ENCODE results near the gene ZBTB45. TPM values are rescaled to one million over a fixed set of nuclear protein-coding genes. Genes with fewer than 3 reads are reported as not detected.

Gene ZBTB45
- total RNA-seq, 1 experiment from 2014 or later: 19.6 TPM

GRCh38 chr19:58480831-58481230 is 38.8 kb downstream of the ZBTB45 start:
- no peak for TF ChIP-seq CTCF (IDR thresholded peaks at IDR 0.05; ENCODE audit: unreplicated experiment)
- no peaks in the 10 kb centered on the region for H3K27me3 Mint-ChIP-seq (ENCODE audit: unreplicated experiment)
- BruUV-seq (replicated peaks): no TSS peak
- CTCF ChIA-PET: no interaction called here
- peaks cover 32% of the 10 kb centered on the region for H3K36me3 Mint-ChIP-seq (ENCODE audit: insufficient read depth, unreplicated experiment)
- no peaks in the 10 kb centered on the region for H3K9me3 Mint-ChIP-seq (ENCODE audit: low read depth, unreplicated experiment)
- no peak overlapping the region for H3K27ac Mint-ChIP-seq (ENCODE audit: unreplicated experiment)
- H3K4me1 Mint-ChIP-seq (ENCODE audit: low read depth, unreplicated experiment): peaks cover 9% of the 10 kb centered on the region
- no peak for DNase-seq
- intact Hi-C loops (cut with micrococcal nuclease; ENCODE audit: unreplicated experiment): no loop called here
- no peak overlapping the region for H3K4me3 Mint-ChIP-seq (ENCODE audit: low read depth, unreplicated experiment)

DNA sequence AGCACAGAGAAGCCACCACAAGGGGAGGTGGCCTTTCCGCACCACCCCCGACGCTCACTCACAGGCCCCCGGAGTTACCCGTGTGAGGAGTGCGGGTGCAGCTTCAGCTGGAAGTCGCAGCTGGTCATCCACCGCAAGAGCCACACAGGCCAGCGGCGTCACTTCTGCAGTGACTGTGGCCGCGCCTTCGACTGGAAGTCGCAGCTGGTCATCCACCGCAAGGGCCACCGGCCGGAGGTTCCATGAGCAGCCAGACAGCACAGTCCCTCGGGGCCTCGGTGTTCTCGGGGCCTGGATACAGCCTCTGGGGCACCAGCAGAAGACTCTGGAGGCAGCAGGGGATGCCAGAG is 39.2 kb downstream of the ZBTB45 start:
- Mint-ChIP-seq H3K27ac (ENCODE audit: unreplicated experiment) (no peak overlapping the region), H3K9me3 (ENCODE audit: low read depth, unreplicated experiment) (no peaks in the 10 kb centered on the region), H3K4me1 (ENCODE audit: low read depth, unreplicated experiment) (peaks cover 9% of the 10 kb centered on the region), H3K27me3 (ENCODE audit: unreplicated experiment) (no peaks in the 10 kb centered on the region), H3K36me3 (ENCODE audit: insufficient read depth, unreplicated experiment) (peaks cover 36% of the 10 kb centered on the region), H3K4me3 (ENCODE audit: low read depth, unreplicated experiment) (no peak overlapping the region)
- intact Hi-C loops (cut with micrococcal nuclease; ENCODE audit: unreplicated experiment): no loop called here
- DNase-seq: no peak
- CTCF ChIA-PET: no interaction called here
- BruUV-seq (replicated peaks): no TSS peak
- no peak for TF ChIP-seq CTCF (IDR thresholded peaks at IDR 0.05; ENCODE audit: unreplicated experiment)

GRCh38 chr19:58479736-58480480 is 39.7 kb downstream of the ZBTB45 start:
- no TSS peak for BruUV-seq (replicated peaks)
- intact Hi-C loops (cut with micrococcal nuclease; ENCODE audit: unreplicated experiment): no loop called here
- no peak for TF ChIP-seq CTCF (IDR thresholded peaks at IDR 0.05; ENCODE audit: unreplicated experiment)
- Mint-ChIP-seq H3K27ac (ENCODE audit: unreplicated experiment) (no peak overlapping the region), H3K36me3 (ENCODE audit: insufficient read depth, unreplicated experiment) (peaks cover 41% of the 10 kb centered on the region), H3K4me3 (ENCODE audit: low read depth, unreplicated experiment) (no peak overlapping the region), H3K27me3 (ENCODE audit: unreplicated experiment) (no peaks in the 10 kb centered on the region), H3K9me3 (ENCODE audit: low read depth, unreplicated experiment) (no peaks in the 10 kb centered on the region), H3K4me1 (ENCODE audit: low read depth, unreplicated experiment) (peaks cover 9% of the 10 kb centered on the region)
- CTCF ChIA-PET: no interaction called here
- no peak for DNase-seq

GRCh38 chr19:58479303-58479702 is 40.3 kb downstream of the ZBTB45 start:
- no peak for DNase-seq
- intact Hi-C loops (cut with micrococcal nuclease; ENCODE audit: unreplicated experiment): no loop called here
- peaks cover 9% of the 10 kb centered on the region for H3K4me1 Mint-ChIP-seq (ENCODE audit: low read depth, unreplicated experiment)
- no TSS peak for BruUV-seq (replicated peaks)
- H3K27ac Mint-ChIP-seq (ENCODE audit: unreplicated experiment): no peak overlapping the region
- CTCF ChIA-PET: no interaction called here
- H3K36me3 Mint-ChIP-seq (ENCODE audit: insufficient read depth, unreplicated experiment): peaks cover 48% of the 10 kb centered on the region
- no peak overlapping the region for H3K4me3 Mint-ChIP-seq (ENCODE audit: low read depth, unreplicated experiment)
- TF ChIP-seq CTCF (IDR thresholded peaks at IDR 0.05; ENCODE audit: unreplicated experiment): no peak
- H3K27me3 Mint-ChIP-seq (ENCODE audit: unreplicated experiment): no peaks in the 10 kb centered on the region
- no peaks in the 10 kb centered on the region for H3K9me3 Mint-ChIP-seq (ENCODE audit: low read depth, unreplicated experiment)
